NCI-H1105 (cell line): ENCODE measurements around the gene AP1AR.
A peak's percentile ranks its signal among the peaks of the same experiment; 100 is the strongest.
"Not testable (repeated sequence)": the region's sequence is repeated elsewhere in the genome, so short reads cannot be mapped to it uniquely, and the experiment has no call there.

ENCODE experiments used
- DNase-seq: peaks from one replicate; lab custom pipeline; 2025; lab: John Stamatoyannopoulos, UW

Gene AP1AR, protein sequence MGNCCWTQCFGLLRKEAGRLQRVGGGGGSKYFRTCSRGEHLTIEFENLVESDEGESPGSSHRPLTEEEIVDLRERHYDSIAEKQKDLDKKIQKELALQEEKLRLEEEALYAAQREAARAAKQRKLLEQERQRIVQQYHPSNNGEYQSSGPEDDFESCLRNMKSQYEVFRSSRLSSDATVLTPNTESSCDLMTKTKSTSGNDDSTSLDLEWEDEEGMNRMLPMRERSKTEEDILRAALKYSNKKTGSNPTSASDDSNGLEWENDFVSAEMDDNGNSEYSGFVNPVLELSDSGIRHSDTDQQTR

DNA sequence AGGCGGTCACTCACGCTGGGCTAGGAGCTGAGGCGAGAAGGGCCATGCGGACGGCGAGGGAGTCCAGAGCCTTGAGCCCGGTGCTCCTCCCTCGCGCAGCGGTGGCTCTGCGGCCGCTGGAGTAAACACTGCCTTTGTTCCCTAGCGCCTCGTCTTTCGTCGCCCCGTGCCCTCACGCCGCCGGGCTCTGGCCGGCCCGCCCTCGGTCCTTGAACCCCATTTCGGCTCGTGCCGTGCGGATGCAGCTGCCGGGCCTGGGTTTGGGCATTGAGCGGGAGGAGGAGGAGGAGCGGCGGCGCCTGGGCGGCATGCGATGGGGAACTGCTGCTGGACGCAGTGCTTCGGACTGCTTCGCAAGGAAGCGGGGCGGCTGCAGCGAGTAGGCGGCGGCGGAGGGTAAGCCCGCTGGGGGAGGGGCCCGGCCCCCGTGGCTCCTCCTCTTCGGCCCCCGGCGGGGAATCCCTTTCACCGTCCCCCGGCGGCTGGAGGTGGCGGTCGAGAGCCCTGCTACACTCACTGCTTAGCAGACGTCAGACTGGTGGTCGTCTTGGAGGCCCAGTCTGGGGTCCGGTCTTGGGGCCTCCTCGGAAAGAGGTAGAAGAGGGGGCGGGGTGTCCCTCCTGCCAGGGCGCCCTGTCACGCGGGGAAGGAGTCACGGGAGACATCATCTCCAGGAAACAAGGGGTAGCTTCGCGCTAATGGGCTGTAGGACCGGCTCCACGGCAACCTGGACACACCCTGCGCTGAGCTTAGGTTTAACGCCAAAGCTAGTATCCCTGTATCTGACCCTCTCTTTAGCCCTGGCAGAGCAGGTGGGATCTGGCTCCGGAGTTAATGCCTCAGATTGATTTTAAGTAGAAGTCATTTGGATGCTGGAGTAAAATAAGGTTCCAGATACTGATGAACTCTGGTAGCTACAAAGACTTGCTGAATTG is at the start of gene AP1AR:
Gene AP1AR, plus strand, starts transcription at position 9 of the 935 bp plus-strand sequence. Its CDS starts 305 bp downstream, at position 314.
- peak; percentile 29 for DNase-seq

DNA sequence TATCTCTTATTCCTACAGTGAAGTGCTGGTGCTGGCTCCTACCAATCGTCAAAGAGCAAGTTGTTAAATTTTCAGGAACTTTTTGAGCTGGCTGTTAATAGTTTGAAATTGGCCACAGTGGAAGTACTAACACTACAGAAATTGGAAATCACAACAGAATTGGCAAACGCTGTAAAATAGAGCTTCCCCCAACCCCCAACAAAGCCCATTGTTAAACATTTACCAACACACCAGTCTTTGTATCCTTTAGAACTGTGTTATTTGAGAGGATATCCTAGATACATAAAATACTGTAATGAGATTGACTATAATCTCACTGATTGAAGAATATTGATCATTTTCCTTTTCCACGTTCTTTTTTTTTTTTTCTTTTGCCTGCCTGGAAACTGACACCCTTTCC is 49.0 kb upstream of the AP1AR start:
- DNase-seq, result no peak

DNA sequence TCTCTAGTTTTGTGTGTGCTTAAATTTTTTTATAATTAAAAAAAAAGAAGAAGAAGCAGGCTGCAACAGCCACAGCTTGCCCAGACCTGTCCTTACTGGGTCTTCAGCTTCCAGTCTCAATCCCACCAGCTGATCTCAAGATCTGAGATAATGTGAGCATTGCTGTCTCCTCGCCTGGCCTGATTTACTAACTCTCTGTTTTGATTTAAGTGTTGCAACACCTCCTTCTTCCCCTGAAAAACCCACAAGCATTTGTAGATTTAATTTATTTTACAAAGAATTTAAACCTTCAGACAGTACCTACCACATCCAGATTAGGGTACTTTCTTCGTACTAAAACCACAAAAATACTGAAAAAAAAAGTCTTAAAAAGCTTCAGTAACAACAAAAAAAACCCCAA is 48.3 kb upstream of the AP1AR start:
- DNase-seq, result no peak

DNA sequence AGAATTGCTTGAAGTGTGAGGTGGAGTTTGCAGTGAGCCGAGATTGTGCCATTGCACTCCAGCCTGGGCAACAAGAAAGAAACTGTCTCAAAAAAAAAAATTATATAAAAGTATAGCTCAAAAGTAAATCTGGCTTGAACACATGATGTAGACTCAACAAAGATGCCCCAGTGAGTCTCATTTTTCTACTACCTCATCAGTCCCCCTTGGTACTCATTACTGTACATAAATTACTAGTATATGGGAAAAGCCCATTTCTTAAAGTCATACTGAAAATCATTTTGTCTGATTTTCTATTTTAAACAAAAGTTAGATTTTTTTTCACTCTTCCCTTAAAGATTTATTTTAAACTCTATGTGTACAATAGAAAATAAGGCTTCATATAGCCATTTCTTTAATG is 47.1 kb upstream of the AP1AR start:
- DNase-seq, result no peak

DNA sequence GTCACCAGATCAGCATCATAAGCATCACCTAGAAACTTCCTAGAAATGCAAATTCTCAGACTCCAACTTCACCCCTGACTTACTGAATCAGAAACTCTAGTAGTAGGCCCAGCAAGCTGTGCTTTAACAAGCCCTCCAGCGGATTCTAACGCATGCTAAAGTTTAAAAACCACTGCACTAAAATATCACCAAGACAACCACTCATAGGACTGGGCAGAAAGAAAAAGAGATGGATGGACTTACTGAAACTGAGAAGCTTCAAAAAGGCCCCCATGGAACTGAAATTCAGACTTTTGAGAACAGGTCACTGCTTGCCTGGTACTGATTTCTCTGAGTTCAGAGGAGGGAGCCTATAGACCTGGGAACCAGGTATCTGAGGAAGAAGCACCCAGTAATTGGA is 46.3 kb upstream of the AP1AR start:
- no peak for DNase-seq

DNA sequence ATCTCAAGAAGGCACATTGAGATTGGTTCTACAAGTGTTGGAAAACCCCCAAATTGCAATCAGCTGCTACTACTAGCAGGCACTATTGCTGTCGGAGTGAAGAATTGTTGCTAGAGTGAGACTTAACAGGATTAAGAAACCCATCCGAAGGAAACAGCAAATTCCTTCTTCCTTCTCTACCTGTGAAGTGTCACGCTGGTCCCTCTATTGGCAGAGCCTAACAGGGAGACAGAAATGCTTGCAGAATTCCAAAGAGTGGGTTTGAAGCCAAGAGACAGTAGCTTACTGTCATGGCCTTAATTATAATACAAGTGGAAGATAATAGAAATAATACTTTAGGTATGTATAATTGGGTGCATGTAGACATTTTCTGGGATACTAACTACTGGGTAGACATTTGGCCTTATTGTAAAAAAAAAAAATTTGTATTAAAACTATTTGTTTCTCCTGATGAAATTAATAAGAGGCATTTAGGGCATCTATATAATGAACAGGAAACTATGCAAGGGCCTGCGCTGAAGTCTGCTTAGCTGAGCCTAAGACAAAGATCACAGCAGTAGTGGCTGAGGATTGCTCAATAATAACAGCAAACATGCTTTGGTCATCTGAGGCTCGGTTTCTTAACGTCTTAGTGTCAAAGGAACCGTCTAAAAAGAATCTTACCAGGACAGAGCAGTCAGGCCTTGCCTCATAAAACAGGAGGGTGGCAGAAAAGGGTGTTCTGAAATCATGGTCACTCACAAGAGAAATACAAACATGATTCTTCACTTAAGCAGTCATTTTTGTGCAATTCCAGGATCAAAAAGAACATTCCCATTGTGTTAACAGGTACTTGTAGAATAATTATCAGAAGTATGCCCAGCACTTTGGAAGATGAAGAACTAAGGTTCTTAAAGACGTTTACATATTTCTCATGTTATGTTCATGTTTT is 45.6 kb upstream of the AP1AR start:
- DNase-seq, result no peak

DNA sequence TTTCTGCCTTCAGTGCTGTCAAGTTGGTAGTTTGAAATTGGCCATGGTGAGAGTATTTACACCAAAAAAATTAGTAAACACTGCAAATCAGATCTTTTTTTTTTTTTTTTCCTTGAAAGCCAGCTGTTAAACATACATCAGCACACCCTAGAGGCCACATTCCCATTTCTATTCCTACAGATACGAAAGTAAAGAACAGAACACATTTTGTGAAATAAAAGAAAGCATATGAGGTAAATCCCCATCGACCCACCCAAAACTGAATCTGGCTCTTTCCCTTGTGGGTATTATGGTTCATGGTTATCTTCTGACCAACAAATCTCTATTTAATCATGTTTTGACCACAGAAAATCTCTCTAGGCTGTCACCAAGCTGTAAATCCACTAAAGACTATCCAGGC is 41.8 kb upstream of the AP1AR start:
- DNase-seq, result no peak

DNA sequence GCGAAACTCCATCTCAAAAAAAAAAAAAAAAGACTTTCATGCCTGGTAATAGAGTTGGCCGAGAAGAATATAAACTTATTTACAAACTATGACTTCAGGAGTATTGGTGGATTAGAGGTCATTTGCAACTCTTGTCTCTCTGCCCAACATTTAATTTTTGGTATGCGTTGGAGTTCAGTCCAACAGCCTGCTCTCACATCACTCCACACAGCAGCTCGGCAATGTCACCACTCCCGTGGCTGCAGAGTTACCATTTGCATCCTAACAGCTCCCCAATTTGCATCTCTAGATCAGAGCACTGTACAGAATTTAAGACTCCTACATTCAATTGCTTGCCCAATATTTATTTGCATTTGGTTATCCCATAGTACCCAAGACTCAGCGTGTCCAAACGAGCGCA is 40.9 kb upstream of the AP1AR start:
- no peak for DNase-seq

DNA sequence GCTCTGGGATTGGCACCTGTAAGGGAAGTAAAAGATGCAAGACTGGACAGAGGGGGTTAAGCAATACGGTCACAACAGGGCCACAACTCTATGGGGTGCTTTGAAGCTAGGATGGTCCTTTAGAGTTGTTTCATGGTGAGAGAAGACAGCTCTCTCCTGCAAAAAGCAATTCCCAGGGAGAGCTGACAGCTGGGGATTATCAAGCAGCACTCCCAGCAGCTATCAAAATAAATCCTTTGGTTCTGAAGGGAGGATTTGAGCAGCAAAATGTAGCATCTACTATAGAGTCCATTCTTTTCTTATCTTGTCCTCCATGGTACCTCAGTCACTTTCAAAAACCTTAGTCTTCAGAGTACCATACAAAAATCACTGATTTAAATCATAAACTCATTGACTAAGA is 35.1 kb upstream of the AP1AR start:
- no peak for DNase-seq

DNA sequence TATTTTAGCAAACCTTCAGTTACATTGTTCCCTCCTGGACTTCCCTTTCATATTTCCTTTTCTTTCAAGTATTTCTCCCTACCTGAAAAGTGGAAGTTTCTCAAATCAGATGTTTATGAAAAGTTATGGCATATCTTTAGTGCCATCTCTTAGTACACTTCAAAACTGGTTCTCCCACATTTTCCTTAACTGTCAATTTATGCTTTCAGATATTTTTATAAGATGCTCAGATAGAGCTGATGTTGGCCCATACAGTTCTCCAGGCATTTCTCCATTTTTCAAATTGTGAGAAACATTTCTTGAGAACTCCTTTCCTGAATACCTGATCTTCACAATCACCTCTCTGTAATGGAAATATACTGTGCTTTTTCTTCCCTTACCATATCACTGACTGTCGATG is 32.5 kb upstream of the AP1AR start:
- no peak for DNase-seq

DNA sequence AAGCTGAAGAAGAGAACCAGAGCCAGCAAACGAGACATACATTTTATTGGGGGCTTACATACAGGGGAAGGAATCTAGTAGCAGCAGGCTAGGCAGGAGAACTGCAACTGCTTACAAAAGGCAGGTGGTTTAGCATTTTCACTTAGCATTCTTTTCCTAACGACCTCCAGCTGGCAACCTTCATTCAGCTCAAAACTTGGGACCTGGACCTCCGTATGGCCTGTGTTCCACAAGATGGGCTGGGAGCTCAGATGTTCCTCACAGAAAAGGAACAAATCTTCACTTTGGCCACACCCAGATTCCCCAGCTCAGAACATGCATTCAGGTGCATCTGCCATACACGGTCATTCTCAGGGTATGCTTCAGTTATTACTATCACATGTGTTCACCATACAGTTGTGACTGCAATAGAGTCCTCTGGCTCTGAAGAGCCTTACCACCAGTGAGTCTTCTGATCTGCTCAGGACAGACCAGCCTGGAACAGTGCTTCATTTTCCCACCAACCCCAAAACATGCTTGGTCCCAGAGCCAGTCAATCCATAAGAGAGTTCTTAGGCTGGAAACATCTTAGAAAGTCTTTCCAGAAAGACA is 29.6 kb upstream of the AP1AR start:
- DNase-seq, result no peak

DNA sequence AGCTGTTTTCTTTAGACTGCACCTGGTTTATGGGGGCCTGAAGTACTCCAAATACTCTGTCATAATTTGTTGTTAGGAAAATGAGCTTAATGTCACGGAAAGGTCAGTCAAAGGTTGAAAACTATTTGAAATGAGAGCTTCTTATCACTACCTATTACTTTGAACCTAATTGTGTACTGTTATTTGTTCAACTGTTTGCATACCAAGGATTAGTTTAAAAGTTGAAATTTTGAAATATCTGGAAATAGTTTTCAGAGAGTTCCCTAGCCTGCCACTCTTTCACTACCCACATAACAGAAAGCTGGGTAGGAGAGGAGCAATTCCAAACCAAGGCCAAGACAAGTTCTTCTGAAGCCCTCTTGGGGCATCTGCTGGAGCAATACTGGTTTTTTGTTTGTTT is 28.0 kb upstream of the AP1AR start:
- DNase-seq, result no peak

DNA sequence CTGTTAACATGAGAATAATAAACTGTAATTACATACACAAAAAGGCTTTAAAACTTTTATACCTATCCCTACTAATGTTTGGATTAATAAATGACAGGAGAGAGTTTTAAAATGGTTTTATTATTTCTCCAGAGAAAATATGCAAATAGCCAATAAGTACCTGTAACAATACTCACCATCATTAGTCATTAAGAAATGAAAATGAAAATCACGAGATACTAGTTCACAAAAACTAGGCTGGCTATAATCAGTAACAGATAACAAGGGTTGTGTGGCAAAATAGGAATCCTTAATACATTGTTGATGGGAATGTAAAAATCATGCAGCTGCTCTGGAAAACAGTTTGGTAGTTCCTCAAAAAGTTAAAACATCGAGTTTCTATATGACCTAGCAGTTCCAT is 25.2 kb upstream of the AP1AR start:
- no peak for DNase-seq

DNA sequence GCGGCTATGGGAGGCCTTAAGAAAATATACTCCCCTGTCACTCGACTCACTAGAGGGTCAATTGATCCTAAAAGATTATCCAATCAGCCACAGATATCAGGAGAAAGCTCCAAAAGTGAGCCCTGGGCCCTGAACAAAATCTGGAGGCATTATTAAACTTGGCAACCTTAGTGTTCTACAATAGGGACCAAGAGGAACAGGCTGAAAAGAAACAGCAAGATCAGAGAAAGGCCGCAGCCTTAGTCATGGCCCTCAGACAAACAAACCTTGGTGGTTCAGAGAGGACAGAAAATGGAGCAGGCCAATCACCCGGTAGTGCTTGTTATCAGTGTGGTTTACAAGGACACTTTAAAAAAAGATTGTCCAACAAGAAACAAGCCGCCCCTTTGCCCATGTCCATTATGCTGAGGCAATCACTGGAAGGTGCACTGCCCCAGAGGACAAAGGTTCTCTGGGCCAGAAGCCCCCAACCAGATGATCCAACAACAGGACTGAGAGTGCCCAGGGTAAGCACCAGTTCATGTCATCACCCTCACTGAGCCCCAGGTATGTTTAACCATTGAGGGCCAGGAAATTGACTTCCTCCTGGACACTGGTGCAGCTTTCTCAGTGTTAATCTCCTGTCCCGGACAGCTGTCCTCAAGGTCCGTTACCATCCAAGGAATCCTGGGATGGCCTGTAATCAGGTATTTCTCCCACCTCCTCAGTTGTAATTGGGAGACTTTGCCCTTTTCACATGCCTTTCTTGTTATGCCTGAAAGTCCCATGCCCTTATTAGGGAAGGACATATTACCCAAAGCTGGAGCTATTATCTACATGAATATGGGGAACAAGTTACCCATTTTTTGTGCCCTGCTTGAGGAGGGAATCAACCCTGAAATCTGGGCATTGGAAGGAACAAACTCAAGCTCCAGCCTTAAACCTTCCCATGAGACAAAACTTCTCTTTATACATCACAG is 23.2 kb upstream of the AP1AR start:
- DNase-seq, result not testable (repeated sequence)

DNA sequence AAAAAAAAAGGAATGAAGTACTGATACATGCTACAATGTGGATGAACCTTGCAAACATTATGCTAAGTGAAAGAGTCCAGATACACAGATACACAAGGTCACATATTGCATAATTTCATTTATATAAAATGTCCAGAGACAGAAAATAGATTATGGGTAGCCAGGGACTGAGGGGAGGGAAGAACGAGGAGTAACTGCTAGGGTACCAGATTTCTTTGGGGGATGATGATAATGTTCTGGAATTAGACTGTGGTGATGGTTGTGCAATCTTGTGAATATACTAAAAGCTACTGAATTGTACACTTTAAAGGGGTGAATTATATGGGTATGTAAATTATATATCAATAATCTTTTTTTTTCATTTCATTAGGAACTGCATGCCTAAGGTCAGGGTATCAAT is 20.8 kb upstream of the AP1AR start:
- no peak for DNase-seq

DNA sequence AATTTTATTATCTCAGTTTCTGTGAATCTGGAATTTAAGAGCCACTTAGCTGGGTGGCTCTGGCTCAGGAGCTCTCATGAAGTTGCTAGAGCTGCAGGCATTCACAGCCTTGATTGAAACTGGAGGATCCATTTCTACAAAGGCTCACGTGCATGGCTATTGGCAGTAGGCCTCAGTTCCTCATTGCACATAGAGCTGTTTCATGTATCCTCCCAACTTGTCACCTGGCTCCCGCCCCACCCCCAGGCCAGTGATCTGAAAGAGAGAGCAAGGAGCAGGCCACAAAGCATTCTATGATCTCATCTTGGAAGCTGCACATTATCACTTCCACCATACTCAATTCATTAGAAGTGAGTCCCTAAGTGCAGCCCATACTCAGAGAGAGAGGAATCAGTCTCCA is 18.5 kb upstream of the AP1AR start:
- DNase-seq, result no peak

DNA sequence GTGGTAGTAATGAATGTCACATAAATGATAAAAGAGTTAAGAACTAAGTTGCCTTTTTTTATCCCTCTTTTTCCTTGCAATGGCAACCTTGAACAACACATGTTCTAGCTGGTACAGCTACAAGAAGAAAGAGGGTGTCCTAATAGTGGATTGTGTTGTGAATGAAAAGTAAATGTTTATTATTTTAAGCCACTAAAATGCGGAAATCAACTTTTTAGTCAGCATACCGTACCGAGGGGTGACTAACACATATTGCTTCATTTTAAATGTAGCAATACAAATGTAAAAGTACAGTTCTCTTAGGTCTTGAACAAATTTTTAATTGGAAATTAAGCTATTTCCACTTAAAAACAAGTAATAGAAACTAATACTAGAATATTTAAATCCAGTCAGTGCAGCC is 17.7 kb upstream of the AP1AR start:
- no peak for DNase-seq

DNA sequence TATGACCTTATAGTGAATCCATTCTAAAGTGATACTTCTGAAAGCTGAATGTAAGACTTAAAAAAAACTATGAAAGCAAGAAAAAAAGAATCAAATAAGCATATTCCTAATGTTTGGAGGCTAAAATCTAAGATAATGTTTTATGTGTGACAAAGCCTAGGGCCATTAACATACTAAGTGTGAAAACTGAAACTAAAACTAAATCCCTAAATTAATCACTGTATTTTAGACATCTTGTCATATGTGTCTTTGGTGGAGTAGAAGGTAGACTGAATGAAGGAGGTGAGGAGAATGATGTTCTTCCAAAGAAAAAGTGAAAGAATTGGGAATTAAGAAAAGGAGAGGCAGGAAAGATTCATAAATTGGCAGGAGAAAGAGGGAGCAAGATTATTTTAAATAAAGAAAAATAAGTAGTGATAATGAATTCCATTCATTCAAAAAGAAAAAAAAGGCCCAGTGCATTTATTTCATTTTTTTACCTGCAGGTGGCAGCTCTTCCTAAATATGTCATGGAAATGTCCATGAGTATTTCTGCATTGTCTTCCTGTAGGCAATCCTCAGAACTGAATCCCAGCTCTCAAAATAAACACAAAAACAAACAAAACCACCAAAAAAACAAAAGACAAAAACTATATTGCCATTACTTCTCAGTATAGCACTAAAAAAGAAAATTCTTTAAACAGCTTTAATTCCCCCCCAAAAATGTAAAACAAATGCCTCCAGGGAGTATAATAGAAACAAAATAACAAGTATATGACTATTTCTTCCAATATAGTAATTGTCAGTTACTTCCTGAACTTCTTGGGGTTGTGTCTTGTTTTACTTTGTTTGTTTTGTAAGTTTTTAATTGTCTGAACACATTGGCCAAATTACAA is 17.0 kb upstream of the AP1AR start:
- no peak for DNase-seq

DNA sequence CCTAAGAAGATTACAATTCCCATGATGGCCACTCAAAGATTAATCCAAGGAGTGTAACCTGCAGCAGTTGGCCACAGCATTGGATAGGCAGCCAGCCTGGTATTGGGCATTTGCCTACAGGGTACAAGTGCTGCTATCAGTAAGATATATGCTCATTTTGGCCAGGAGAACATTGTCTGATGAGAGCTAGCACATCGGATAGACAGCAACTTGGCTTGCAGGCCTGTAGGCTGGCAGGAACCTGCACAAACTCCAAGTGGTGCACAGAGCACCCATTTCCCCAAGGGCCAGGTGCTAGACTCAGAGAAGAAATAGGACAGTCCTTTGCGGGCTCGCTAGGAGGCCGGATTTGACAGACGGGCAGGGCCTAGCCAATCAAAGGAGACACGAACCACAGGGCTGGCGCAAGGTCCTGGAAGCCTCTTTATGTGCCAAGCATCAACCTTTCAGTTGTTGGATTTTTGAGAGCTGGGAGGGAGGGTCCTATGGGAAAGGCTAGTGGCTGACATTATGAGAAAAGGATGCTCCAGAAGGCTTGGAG is 11.7 kb upstream of the AP1AR start:
- DNase-seq, result no peak
